EL (cell line): Measurements from ENCODE around the gene ZBTB46.
"Not testable (repeated sequence)": the region's sequence is repeated elsewhere in the genome, so short reads cannot be mapped to it uniquely, and the experiment has no call there.

Experiments
- DNase-seq: peaks from one replicate; pipeline ENCODE4 v3.0.0-alpha.2; 2016

The ZBTB46 gene, protein sequence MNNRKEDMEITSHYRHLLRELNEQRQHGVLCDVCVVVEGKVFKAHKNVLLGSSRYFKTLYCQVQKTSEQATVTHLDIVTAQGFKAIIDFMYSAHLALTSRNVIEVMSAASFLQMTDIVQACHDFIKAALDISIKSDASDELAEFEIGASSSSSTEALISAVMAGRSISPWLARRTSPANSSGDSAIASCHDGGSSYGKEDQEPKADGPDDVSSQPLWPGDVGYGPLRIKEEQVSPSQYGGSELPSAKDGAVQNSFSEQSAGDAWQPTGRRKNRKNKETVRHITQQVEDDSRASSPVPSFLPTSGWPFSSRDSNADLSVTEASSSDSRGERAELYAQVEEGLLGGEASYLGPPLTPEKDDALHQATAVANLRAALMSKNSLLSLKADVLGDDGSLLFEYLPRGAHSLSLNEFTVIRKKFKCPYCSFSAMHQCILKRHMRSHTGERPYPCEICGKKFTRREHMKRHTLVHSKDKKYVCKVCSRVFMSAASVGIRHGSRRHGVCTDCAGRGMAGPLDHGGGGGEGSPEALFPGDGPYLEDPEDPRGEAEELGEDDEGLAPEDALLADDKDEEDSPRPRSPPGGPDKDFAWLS

DNA sequence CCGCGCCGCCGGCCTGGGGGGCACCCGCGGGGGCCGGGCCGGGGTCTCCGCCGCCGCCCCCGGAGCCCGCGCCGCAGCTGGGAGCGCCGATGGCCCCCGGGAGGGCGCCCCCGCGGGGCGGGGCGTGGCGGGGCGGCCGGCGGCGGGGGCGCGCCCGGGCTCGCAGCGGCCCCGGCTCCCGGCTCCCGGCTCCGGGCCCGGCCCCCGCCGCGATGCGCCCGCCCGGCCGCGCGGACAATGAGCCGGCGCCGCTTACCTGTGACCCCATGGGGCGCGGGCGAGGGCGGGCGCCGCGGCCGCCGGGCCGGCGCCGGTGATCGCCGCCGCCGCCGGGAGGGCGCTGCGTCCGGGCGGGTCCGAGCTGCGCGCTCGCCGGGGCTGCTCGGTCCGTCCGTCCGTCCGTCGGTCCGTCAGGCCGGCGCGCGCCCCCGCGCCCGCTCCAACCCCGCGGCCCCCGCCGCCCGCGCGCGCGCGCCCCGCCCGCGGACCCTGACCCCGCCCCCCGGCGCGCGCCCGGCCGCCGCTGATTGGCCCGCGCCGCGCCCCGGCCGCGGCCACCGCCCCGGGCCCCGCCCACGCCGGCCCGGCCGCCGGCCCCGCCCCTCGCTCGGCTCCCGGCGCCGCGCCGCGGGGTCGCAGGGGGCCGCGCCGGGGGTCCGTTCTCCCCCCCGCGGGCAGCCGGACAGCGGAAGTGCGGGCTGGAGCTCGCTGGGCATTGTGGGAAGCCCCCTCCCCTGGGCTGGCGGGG is at the start of gene ZBTB46:
ZBTB46 (minus strand) TSS at position 424 of the 748 bp plus-strand sequence. CDS start 40,507 bp downstream, outside the sequence.
- DNase-seq, result peak; percentile 43

DNA sequence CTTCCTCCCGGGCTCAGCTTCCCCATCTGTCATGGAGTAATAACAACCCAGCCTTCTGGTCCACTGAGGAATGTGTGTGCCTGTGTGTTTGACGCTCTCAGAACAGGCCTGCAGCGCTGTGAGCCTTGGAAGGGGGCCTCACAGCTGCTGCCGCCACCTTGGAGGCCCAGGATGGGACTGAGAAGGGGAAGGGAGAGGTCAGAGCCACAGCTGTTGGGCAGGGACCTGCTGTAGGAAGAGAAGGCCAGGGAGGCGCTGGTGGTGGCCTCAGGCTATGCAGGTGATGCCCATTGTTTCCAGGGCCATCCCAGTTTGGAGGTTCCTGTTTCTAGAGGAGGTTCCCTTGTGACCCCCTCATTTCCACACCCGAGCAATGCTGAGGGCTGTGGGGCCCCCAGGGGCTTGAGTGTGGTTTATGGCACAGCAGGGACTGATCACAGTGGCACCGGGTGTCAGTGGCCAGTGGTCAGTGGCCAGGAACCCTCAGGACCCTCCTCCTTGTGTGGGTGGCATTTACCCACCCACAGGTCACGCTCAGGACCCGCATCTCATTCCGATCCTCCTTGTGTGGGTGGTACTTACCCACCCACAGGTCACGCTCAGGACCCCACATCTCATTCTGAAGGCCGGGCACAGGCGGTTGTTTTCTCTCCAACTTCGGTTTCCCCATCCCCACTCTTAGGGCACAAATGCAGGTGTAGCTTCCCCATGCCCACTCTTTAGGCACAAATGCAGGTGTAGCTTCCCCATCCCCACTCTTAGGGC is 48.0 kb upstream of the ZBTB46 start:
- DNase-seq, result no peak

DNA sequence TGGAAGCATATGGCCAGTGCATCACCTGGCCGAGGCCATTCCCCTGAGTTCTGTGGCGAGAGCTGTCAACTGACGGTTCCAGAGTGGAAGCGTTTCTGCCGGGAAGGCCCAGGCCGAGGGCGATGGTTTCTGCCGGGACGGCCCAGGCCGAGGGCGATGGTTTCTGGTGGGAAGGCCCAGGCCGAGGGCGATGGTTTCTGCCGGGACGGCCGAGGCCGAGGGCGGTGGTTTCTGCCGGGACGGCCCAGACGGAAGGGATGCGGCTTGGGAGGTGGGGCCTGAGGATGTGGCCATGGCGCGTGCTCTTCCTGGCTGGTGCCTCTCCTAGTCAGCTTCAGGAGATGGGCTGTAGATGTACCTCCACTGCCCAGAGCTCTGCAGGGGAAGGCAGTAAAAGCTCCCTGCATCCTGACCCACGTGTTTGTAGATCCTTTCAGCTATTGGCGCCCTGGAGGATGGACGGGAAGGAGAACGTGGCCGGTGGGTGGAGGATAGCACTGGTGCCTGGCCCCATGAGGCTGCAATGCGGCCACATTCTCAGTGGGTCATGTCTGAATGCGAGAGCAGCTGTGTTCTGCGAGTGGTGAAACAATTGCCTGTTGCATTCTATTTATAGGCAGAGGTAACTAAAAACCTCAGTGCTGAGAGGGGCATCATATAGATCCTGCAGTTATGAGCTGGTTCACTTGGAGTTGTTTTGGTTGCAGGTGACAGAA is 46.8 kb upstream of the ZBTB46 start:
- DNase-seq, result no peak

DNA sequence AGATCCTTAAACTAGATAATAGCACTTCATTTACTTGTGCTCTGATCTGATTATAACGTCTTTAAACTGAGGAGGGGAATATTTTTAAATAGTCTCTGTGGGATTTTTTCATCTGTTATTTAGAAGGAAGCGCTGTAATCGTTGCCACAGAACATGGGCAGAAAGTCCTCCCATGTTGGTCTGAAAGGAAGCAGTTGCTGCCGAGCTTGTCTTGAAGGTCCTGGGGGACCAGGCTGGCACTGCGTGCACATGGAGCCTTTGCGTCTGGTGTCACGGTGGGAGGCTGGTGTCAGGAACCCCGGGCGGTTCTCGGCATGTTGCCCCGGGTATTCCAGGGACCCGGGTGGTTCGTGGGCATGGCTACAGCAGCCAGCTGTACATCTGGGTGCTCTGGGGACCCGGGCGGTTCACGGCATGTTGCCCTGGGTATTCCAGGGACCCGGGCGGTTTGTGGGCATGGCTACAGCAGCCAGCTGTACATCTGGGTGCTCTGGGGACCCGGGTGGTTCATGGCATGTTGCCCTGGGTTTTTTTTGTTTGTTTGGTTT is 45.5 kb upstream of the ZBTB46 start:
- DNase-seq, result no peak

DNA sequence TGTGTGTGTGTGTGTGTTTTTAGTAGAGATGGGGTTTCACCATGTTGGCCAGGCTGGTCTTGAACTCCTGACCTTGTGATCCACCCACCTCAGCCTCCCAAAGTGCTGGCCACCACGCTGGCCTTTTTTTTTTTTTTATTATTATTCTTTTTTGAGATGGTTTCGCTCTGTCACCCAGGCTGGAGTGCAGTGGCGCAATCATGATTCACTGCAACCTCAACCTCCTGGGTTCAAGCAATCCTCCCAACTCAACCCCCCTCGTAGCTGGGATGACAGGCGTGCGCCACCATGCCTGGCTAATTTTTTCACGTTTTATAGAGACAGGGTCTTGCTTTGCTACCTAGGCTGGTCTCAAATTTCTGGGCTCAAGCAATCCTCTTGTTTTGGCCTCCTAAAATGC is 43.2 kb upstream of the ZBTB46 start:
- not testable (repeated sequence) for DNase-seq

DNA sequence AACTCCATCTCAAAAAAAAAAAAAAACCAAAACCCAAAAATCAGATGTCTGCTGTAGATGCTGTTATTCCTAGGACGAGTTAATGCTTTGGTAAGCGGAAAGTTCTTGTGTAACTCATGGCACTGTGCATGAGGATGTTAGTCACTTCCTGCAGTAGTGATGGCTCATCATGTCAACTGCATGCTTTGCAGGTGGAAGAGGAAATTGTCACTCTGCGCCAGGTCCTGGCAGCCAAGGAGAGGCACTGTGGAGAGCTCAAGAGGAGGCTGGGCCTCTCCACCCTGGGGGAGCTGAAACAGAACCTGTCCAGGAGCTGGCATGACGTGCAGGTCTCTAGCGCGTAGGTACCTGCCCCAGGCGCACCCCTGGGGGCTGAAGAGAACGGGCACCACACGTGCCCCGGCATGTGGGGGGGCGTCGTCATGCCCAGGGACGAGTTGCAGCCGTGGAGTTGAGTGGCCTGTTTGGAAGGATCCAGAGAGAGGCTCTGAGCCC is 42.5 kb upstream of the ZBTB46 start:
- DNase-seq, result peak; percentile 81

DNA sequence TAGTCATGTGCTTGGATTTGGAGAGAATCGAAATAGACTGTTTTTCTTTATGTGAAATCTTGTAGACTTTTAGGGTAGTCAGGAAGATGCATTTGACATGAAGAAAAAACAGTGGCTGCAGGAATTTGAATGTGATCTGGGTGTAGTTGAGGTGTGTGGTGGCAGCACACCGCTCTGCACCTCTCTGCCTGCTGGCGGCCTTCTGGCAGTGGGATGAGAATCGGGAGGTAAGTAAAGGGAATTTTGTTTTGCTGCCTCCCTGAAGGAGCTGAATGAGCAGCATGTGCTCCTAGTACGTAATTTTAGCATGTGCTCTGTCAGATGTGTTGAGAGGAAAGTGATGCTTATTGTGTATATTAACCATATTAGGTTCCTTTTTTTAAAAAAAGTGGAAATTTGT is 37.2 kb upstream of the ZBTB46 start:
- DNase-seq, result no peak

DNA sequence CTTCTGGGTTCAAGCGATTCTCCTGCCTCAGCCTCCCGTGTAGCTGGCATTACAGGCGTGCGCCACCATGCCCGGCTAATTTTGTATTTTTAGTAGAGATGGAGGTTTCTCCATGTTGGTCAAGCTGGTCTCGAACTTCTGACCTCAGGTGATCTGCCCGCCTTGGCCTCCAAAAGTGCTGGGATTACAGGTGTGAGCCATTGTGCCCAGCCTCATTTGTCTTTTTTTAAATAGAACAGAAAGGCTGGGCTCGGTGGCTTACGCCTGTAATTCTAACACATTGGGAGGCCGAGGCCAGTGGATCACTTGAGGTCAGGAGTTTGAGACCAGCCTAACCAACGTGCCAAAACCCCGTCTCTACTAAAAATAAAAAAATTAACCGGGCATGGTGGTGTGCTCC is 36.0 kb upstream of the ZBTB46 start:
- DNase-seq, result not testable (repeated sequence)

DNA sequence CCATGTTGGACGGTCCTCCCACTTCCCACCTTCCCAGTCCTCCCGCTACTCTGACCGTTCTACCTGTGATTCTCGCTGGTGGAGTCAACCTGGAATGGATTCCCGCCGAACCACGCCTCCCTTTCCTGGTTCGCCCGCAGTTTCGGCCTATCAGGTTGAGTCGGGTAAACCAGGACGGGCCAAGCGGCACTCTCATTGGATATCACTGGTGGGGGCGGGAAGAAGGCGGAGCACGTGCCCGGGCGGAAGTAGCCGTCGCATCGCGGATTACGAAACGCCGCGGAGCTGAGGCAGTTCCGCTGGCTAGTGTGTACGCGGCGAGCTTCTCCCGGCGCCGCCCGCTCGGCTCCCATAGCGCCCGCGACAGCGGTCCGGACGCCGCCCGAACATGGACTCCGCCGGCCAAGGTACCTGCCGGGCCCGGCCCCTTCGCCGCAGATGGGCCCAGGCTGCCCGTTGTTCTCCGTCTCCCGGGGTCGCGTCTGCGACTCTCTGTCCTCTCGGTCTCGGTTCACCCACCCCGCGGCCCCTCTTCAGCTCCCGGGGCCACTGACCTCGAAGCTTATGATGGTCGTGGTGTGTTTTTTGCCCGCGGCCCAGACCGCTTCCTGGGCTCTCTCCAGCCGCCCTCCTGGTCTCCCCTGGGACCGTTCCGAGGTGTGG is 34.0 kb upstream of the ZBTB46 start, which contains the start of gene TPD52L2:
TPD52L2 (plus strand) TSS at position 293 of the 663 bp plus-strand sequence; CDS start at position 389, 96 bp downstream.
- peak; percentile 99 for DNase-seq

DNA sequence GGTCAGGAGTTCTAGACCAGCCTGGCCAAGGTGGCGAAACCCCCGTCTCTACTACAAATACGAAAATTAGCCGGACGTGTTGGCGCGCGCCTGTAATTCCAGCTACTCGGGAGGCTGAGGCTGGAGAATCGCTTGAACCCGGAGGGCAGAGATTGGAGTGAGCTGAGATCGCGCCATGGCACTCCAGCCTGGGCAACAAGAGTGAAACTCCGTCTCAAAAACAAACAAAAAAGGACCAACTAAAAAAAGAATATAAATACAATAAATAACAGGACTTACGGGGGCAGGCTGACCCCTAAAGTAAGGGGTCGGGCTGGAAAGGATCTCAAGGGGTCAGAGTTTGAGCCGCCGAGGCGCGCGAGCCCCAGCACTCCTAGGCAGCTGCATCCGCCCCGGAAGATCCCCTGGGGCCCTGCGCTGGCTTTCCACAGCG is 33.5 kb upstream of the ZBTB46 start:
- DNase-seq, result no peak

DNA sequence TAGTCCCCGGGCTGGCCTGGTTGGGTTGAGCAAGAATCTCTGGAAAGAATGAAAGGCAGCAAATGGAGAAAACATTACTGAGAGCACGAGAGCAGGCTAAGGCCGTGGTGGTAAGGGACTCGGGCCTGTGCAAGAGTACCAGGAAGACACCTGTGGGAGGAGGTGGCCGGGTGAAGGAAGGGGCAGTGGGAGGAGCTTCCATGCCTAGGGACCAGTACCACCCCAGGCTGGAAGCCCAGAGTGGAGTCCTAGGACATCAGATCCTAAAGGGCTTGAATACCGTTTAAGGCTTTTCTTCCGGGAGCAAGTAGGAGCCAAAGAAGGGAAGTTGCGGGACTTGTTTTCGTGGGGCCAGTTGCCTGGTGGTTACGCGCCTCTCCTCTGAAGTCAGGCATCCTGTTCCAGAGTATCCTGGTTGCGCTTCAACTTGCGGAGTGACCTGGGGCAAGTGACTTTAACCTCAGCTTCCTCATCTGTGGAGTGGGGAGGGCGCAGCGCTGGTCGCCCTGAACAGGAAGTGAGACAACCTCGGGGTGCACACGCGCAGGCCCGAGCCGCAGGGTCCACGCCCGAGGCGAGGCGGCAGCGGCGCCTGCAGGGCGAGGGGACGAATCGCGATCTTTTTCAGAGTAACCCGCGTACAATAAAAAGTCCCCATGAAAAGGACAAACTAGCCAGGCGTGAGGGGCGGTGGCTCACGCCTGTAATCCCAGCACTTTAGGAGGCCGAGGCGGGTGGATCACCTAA is 32.9 kb upstream of the ZBTB46 start:
- peak; percentile 88 for DNase-seq

DNA sequence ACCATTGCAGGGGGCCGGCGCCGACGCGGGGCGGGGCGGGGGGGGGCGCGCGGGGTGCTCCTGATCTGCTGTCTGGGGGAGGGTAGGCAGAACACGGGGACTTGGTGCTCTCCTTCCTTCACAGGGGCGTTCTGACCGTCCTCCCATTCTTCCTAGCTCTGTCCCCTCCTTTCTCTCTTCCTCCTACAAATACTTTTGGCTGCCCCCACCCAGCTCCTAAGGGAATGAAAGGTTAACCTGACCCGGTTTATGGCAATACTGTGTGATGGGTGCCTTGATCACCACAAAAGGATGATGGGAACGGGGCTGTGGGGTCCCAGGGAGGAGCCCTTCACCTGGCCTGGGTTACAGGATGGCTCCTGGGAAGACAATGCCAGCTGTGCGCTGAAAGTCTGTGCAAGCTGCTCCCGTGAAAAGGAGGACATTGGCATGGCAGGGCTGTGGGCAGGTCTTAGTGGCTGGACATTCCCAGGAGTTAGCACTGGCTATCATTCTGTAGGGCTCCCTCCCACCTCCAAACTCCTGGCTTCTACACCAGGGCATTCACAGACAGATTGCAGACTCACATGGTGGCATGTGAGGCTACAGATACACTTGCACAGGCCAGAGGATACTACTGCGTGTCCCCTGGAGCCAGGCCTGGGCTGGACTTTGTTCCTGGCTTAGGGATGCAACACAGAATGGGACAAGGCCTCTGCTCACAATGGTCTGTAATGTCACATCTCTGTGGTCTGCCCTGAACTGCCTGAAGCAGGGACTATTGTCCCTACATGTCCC is 32.1 kb upstream of the ZBTB46 start:
- DNase-seq, result no peak

DNA sequence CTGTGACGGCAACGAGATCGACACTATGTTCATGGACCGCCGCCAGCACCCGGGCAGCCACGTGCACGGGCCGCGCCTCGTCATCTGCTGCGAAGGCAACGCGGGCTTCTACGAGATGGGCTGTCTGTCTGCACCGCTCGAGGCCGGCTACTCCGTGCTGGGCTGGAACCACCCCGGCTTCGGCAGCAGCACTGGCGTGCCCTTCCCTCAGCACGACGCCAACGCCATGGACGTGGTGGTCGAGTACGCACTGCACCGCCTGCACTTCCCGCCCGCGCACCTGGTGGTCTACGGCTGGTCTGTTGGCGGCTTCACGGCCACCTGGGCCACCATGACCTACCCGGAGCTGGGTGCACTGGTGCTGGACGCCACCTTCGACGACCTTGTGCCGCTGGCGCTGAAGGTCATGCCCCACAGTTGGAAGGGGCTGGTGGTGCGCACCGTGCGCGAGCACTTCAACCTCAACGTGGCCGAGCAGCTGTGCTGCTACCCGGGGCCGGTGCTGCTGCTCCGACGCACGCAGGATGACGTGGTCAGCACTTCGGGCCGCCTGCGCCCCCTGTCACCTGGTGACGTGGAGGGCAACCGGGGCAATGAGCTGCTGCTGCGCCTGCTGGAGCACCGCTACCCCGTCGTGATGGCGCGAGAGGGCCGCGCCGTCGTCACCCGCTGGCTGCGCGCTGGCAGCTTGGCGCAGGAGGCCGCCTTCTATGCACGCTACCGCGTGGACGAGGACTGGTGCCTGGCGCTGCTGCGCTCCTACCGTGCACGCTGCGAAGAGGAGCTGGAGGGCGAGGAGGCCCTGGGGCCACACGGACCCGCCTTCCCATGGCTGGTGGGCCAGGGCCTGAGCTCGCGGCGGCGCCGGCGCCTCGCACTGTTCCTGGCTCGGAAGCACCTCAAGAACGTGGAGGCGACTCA is 31.2 kb upstream of the ZBTB46 start:
- no peak for DNase-seq

DNA sequence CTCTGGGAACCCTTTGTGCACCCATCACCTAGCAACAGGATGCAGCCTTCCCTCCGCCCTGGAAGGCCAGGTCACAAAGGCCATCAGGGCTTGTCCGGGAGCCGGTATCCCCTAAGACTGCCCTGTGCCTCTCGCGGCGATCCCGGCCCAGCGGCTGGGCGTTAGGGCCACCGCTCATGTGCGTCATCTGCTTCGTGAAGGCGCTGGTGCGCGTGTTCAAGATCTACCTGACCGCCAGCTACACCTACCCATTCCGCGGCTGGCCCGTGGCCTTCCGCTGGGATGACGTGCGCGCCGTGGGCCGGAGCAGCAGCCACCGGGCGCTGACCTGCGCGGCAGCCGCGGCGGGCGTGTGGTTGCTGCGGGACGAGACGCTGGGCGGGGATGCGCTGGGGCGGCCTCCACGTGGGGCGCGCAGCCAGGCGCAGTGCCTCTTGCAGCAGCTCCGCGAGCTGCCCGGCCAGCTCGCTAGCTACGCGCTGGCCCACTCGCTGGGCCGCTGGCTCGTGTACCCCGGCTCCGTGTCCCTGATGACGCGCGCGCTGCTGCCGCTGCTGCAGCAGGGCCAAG is 30.4 kb upstream of the ZBTB46 start, which contains the start of gene ABHD16B:
ABHD16B (plus strand) TSS at position 134 of the 570 bp plus-strand sequence; CDS start at position 177, 43 bp downstream.
- no peak for DNase-seq

DNA sequence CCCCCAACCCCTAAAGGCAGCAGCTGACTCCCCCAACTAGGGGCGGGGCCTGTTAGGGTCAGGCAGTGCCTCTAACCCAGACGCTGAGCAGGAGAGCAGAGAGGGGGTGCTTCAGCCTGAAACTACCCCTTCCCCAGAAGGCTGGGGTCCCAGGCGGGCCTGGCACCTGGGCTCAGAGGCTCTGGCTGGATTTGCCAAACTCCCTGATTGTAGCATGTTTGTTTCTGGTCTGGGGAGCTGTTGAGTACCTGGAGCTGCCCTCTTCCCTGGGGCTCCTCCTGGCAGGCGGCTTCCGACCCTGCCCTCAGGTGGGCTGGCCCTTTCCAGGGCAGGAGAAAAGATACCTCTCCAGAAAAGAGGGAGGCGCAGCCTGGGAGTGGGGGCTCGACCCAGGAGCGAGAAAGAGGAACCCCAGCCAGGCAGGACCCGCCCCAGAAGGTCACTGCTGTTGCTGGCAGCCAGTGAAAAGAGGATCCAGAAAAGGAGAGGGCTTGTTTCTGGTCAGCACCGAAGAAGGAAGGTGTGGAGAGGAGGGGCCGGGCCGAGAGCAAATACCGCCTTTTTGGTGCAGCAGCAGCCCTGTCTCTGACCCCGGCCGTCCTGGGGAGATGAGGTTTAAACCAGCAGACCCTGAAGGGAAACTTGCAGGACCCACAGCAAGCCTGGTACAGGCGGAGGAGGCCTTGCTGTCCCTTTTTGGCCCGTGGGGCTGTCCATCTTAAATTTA is 29.4 kb upstream of the ZBTB46 start:
- DNase-seq, result no peak

DNA sequence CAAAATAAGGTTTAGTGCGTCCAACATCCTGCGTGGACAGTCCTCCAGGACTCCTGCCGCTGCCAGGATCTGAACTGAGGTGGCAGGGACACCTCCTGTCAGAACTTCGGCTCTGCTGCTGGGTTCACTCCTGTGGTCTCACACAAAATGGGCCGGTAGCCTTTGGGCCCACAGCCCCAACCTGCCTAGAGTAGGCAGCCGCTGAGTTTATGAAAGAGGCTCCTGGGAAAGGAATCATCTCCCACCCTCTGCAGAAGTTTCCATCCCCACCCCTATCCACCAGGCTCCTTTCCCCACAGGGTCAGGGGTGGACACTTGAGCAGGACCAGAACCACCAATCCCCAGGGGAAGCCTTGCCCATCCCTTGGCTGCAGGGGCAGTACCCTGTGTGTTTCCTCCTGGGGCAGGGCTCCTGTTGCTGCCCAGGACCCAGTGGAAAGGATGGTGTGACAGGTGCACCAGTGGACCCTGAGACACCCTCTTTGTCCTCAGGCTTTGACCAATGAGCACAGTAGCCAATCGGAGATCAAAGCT is 28.2 kb upstream of the ZBTB46 start:
- DNase-seq, result no peak
